Activated CD8-positive, alpha-beta memory T cell treated with anti-CD3 and anti-CD28 coated beads, Interleukin-2, amount 50 U/mL, for 4 hours (primary cell): ENCODE measurements around the gene SCYL3.
"Not testable (repeated sequence)": the region's sequence is repeated elsewhere in the genome, so short reads cannot be mapped to it uniquely, and the experiment has no call there.

Experiments
- DNase-seq: peaks from one replicate; pipeline ENCODE4 v3.0.0-alpha.2; 2020

The SCYL3 gene

GRCh38 chr1:169869426-169869825 lies 24.3 kb downstream of the SCYL3 start:
- no peak for DNase-seq

- no peak for DNase-seq
Observed at GRCh38 chr1:169868978-169869377, 24.7 kb downstream of the SCYL3 start.

- DNase-seq = no peak
Observed at GRCh38 chr1:169867012-169867675, 26.6 kb downstream of the SCYL3 start.

GRCh38 chr1:169866577-169866976 lies 27.1 kb downstream of the SCYL3 start:
- DNase-seq = no peak

- DNase-seq = not testable (repeated sequence)
Observed at GRCh38 chr1:169864531-169864930, 29.2 kb downstream of the SCYL3 start.

GRCh38 chr1:169860750-169861149 lies 32.9 kb downstream of the SCYL3 start:
- no peak for DNase-seq

- DNase-seq = no peak
Observed at GRCh38 chr1:169860187-169860586, 33.5 kb downstream of the SCYL3 start.

- DNase-seq = no peak
Observed at GRCh38 chr1:169859001-169859400, 34.7 kb downstream of the SCYL3 start.

- no peak for DNase-seq
Observed at GRCh38 chr1:169858467-169858866, 35.2 kb downstream of the SCYL3 start.

- no peak for DNase-seq
Observed at GRCh38 chr1:169853341-169853740, 40.4 kb downstream of the SCYL3 start.

- DNase-seq = no peak
Observed at GRCh38 chr1:169849346-169850022, 44.2 kb downstream of the SCYL3 start.

- no peak for DNase-seq
Observed at GRCh38 chr1:169848456-169848855, 45.2 kb downstream of the SCYL3 start.

- DNase-seq = no peak
Observed at GRCh38 chr1:169844941-169845608, 48.6 kb downstream of the SCYL3 start.

- no peak for DNase-seq
Observed at GRCh38 chr1:169838942-169839341, 54.8 kb downstream of the SCYL3 start.

GRCh38 chr1:169836198-169836597 lies 57.5 kb downstream of the SCYL3 start:
- DNase-seq = no peak

GRCh38 chr1:169835647-169836046 lies 58.0 kb downstream of the SCYL3 start:
- DNase-seq = no peak

- DNase-seq = no peak
Observed at GRCh38 chr1:169834869-169835268, 58.8 kb downstream of the SCYL3 start.

- DNase-seq = no peak
Observed at GRCh38 chr1:169833179-169833901, 60.4 kb downstream of the SCYL3 start.

GRCh38 chr1:169829671-169830070 lies 64.0 kb downstream of the SCYL3 start:
- DNase-seq = no peak

GRCh38 chr1:169824153-169824552 lies 69.5 kb downstream of the SCYL3 start:
- no peak for DNase-seq

GRCh38 chr1:169821500-169821899 lies 72.2 kb downstream of the SCYL3 start:
- DNase-seq = no peak

GRCh38 chr1:169816617-169817016 lies 77.1 kb downstream of the SCYL3 start:
- no peak for DNase-seq

- DNase-seq = no peak
Observed at GRCh38 chr1:169814265-169814664, 79.4 kb downstream of the SCYL3 start.

- DNase-seq = no peak
Observed at GRCh38 chr1:169812131-169812530, 81.6 kb downstream of the SCYL3 start.
